ENCODE results near the gene MRPL28. TPM values are rescaled to one million over a fixed set of nuclear protein-coding genes. Genes with fewer than 3 reads are reported as not detected.
"Not testable (repeated sequence)": the region's sequence is repeated elsewhere in the genome, so short reads cannot be mapped to it uniquely, and the experiment has no call there.

MRPL28 gene
- polyA plus RNA-seq, 3 donors = 58.9 to 70.6 (median 61.9) TPM

GRCh38 chr16:342455-343213 lies 27.7 kb downstream of the MRPL28 start:
- no peak for DNase-seq (ENCODE audit: low read depth in 3 of 3, low spot score in 2 of 3)

GRCh38 chr16:341974-342336 lies 28.4 kb downstream of the MRPL28 start:
- DNase-seq (ENCODE audit: low read depth in 3 of 3, low spot score in 2 of 3) = not testable (repeated sequence)

- not testable (repeated sequence) for DNase-seq (ENCODE audit: low read depth in 3 of 3, low spot score in 2 of 3)
Measured at GRCh38 chr16:341095-341973, 29.0 kb downstream of the MRPL28 start.

- DNase-seq (ENCODE audit: low read depth in 3 of 3, low spot score in 2 of 3) = no peak
Measured at GRCh38 chr16:340370-341091, 29.8 kb downstream of the MRPL28 start.

- DNase-seq (ENCODE audit: low read depth in 3 of 3, low spot score in 2 of 3) = no peak
Measured at GRCh38 chr16:339680-340079, 30.7 kb downstream of the MRPL28 start.

GRCh38 chr16:337975-338575 lies 32.3 kb downstream of the MRPL28 start:
- DNase-seq (ENCODE audit: low read depth in 3 of 3, low spot score in 2 of 3) = no peak

- no peak for DNase-seq (ENCODE audit: low read depth in 3 of 3, low spot score in 2 of 3)
Measured at GRCh38 chr16:337437-337836, 32.9 kb downstream of the MRPL28 start.

GRCh38 chr16:336269-336668 lies 34.1 kb downstream of the MRPL28 start:
- DNase-seq (ENCODE audit: low read depth in 3 of 3, low spot score in 2 of 3) = no peak

- not testable (repeated sequence) for DNase-seq (ENCODE audit: low read depth in 3 of 3, low spot score in 2 of 3)
Measured at GRCh38 chr16:334861-335632, 35.3 kb downstream of the MRPL28 start.

GRCh38 chr16:334164-334832 lies 36.0 kb downstream of the MRPL28 start:
- not testable (repeated sequence) for DNase-seq (ENCODE audit: low read depth in 3 of 3, low spot score in 2 of 3)

GRCh38 chr16:333406-334094 lies 36.8 kb downstream of the MRPL28 start:
- no peak for DNase-seq (ENCODE audit: low read depth in 3 of 3, low spot score in 2 of 3)

GRCh38 chr16:331181-331814 lies 39.0 kb downstream of the MRPL28 start:
- DNase-seq (ENCODE audit: low read depth in 3 of 3, low spot score in 2 of 3) = not testable (repeated sequence)

GRCh38 chr16:330741-331140 lies 39.6 kb downstream of the MRPL28 start:
- DNase-seq (ENCODE audit: low read depth in 3 of 3, low spot score in 2 of 3) = no peak

- DNase-seq (ENCODE audit: low read depth in 3 of 3, low spot score in 2 of 3) = no peak
Measured at GRCh38 chr16:325375-326145, 44.8 kb downstream of the MRPL28 start.

GRCh38 chr16:324451-325334 lies 45.6 kb downstream of the MRPL28 start:
- DNase-seq (ENCODE audit: low read depth in 3 of 3, low spot score in 2 of 3) = no peak

GRCh38 chr16:324201-324450 lies 46.2 kb downstream of the MRPL28 start:
- no peak for DNase-seq (ENCODE audit: low read depth in 3 of 3, low spot score in 2 of 3)

Data from right renal cortex interstitium (tissue), 3 donors.